ENCODE results near the gene MC3R.
"Not testable (repeated sequence)": the region's sequence is repeated elsewhere in the genome, so short reads cannot be mapped to it uniquely, and the experiment has no call there.

MC3R gene

DNA sequence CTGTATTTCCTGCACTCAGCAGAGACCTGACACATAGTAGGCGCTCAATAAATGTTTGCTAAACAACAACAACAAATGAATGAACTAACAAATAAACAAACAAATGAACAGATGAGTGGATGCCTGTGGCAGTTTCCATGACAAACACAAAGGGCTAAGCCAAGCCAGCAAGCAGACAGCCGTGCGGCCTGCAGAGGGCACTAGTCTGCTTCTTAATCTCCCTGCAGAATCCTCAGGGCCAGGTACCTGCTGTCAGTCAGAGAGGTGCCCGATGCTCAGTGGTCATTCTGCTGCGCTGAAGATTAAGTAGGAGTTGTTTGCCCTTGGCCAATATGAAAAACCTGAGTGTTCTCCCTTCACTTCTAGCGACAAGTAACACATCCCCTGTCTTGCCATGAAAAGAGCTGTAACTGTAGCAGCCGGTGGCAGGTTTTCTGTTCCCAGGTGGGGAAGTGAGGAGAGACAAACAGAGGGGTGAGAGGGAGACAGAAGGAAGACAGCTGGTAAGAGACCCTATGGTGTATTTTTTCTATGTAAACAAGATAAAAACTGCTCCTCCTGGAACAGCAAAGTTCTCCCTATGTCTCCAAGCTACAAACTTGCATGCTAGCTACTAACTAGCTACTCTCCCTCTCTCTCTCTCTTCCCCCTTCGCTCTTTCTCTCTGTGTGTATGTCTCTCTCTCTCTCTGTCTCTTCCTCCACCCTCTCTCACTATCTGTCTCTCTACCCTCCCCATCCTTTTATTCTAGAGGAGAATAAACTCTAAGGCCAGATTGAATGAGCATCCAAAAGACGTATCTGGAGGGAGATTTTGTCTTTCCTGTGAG lies at the start of gene MC3R:
Gene MC3R, plus strand, starts transcription at position 779 of the 829 bp plus-strand sequence. CDS start 112 bp downstream, outside the sequence.
- DNase-seq, result no peak

DNA sequence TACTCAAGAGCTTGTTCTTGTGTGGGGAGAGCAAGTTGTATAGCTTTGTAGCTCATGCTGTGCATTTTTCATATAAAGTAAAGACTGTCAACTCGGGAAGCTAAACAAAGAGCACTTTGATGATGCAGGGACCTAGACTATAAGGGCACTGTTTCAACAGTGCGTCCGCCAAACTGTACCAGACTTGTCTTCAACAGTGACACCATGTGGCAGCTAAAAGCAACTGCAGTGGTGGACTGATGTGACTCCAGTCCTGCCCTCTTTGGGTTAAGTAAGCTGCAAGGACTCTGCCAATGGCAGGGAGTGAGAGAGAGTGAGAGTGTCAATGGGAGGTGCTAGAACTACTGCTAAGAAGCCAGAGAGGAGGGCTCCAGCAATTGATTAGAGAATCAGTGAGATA lies 48.1 kb upstream of the MC3R start:
- DNase-seq, result no peak

DNA sequence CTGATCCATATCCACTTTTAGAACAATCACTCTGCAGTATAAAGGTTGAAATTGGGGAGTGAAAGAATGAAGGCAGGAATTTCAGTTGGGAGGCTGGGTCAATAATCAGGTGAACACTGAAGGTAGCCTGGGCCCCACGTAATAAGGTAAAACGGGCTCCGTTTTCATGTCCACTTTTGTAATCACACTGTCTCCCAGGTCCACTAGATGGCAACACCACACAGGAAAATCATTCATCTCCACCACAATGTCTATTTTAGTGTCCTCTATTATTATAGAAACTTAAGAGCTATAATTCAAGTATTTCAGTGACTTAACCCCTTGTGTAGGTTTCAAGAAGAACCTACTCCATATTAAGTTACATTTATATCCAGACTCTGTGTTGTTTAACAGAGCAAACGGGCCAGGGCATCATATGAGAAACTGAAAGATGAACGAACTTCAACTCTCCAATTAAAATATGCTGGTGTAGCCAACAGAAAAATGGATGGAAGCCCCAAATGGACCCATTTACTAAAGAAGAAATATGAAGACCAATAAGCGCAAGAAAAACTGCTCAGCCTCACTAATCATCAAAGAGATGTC lies 45.9 kb upstream of the MC3R start:
- no peak for DNase-seq

DNA sequence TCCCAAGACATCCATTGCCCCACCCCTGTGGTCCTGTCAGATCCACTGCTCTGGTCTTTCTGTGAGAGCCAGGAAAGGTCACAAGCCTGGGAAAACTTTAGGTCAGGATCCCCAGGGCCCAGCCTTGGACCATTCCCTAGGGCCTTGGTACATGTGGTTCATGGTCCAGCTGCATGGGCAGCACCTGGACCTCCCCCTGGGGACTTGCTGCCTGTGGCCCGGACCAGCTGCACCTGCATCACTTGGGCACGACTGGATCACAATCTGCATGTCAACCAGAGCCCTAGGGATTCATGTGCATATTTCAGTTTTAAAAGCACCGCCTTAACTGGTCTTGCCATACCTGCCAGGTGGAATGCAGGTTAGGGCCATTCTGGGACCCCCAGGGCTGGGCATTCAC lies 44.3 kb upstream of the MC3R start:
- DNase-seq, result no peak

DNA sequence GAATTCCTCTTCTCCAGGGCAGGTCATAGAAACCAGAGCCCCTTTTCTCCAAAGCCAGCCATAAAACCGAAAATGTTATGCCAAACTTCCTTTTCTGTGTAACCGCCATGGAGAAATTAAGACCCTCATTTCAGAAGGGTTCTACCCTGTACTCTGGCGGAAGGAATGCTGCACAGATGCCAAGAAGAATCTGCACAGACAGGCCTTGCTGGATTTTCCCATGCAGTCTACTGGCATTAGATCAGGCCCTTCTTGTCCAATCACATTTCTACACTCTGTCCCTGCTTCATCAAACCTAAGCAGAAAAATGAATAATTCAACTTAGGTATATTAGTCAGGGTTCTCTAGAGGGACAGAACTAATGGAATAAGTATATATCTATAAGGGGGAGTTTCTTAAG lies 43.2 kb upstream of the MC3R start:
- no peak for DNase-seq

DNA sequence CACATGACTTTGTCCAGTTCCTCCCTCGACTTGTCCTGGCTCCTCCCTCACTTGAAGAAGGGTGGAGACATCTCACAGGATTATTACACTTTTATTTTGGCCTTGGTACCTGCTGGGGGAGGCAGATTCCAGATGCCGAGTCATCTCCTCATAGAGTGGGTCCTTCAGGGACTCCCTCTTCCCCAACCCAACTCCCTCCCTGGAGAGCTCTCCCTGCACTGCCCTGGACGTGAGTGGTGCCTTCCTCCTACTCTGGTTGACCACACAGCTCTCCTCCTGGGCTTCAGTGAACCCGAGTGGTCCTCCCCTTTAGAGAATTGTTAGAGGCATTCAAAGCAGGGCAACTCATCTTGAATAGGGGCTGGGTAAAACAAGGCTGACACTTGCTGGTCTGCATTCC lies 40.9 kb upstream of the MC3R start:
- DNase-seq, result no peak

DNA sequence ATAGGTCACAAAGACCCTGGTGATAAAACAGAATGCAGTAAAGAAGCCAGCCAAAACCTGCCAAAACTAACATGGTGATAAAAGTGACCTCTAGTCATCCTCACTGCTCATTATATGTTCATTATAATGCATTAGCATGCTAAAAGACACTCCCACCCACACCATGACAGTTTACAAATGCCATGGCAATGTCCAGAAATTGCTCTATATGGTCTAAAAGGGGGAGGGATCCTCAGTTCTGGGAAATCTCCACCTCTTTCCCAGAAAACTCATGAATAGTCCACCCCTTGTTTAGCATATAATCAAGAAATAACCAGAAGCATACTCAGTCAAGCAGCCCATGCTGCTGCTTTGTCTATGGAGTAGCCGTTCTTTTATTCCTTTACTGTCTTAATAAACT lies 40.4 kb upstream of the MC3R start:
- no peak for DNase-seq

DNA sequence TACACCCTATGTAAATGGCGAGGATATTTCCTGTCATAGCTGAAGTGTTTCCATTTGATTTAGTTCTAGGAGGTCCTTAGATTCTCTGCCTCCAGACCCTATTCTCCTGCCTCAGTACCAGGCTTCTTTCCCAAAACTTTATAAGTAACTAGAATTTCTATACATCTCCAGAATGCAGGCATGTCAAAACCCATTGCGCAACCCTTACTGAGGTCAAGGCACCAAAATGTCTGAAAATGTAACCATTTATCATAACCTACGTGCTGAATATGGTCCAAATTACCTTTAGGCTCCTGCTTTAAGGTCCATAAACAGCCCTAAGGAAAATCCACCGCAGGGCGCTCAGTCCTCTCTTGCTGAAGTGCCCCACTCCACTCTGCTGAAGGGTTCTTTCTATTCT lies 37.5 kb upstream of the MC3R start:
- no peak for DNase-seq

DNA sequence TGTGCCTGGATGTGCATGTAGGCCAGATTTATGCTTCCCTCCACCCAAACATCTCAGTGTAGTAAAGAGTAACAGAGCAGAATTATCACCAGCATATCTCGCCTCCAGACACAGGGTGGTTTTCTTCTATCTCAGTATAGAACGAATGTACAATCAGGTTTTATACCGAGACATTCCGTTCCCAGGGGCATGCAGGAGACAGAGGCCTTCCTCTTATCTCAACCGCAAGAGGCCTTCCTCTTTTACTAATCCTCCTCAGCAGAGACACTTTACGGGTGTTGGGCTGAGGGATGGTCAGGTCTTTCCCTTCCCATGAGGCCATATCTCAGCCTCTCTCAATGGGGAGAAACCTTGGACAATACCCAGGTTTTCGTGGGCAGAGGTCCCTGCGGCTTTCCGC lies 36.4 kb upstream of the MC3R start:
- DNase-seq, result no peak

DNA sequence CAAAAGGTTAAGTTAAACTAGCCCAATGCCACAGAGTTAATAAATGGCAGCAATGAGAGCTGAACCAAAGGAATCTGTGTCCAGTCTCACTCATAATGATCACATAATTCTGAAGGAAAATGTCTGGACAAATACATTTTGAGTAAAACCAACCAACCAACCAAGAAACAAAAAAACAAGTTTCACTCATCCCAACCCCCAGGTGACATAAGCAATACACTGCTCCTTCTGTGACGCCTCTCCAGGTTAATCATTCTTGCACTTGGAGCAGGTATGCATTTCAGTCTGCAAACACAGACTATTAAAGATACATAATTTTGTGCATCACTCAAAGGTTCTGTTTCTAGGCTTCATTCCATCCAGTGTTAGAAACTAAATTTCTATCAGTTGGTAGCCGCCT lies 35.2 kb upstream of the MC3R start:
- DNase-seq, result no peak

DNA sequence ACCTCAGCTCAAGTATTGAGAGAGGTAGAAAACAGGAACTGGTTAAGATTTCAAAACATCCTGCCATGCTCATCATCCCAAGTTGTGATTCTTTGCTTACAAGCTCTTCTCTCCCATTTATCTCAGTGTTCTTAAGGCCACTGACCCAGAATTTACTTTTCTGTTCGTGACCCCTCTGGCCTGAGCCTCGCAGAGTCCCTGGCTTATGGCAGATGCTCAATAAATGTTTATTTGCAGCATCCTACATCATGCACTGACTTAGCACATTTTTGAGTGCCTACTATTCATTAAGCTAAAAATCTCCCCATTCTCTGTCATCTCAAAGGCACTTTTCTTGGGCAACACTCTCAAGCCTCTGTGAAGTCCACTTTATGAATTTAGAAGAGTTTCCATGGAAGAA lies 33.4 kb upstream of the MC3R start:
- no peak for DNase-seq

DNA sequence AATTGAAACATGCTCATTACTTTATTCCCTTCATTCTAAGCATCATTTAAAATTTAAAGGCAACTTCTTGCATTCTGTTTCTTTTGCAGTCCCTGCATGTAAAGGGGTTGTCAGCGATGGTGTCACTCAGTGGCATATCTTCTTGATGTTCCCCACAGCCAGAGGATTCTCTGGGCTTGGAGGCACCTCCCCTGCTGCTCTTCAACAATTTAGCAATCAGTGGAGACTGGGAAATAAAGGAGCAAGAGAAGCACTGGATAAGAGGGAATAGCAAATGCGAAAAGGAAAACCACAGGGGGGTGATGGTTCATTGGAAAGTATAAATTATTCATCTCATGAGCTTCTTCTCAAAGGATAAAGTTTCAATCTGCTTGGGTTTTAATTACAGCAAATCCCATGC lies 30.7 kb upstream of the MC3R start:
- DNase-seq, result no peak

DNA sequence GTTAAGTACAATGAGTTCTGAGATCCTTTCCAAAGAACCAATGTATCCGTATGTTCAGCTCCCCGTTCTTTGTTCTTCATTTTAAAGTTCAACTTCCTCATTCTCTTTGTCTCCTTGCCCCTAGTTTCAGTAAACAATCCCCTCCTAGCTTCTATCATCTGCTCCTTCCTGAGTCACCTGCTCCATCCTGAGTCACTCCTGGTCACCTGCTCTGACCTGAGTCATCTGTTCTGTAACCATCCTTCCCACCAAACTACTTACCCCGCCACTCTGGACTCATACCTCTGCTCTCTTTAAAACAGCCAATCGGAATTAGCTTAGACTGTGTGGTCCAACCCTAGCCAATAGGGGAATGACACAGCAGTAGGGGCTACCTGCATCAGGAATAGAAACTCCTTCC lies 27.3 kb upstream of the MC3R start:
- DNase-seq, result not testable (repeated sequence)

DNA sequence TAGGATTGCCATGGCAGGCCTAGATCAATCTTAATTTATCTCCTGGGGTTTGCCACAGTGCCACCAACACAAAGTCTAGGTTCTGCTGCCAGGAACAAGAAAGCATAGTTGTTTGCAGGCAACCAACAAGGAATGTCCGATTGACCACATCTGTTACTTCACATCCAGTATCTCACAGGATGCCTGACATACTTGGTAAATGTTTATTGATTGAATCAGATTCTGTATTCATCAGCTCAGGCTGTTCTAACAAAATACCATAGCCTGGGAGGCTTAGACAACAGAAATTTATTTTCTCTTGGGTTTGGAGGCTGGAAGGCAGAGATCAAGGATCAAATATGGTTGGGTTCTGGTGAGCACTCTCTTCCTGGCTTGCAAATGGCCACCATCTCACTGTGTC lies 26.3 kb upstream of the MC3R start:
- no peak for DNase-seq

DNA sequence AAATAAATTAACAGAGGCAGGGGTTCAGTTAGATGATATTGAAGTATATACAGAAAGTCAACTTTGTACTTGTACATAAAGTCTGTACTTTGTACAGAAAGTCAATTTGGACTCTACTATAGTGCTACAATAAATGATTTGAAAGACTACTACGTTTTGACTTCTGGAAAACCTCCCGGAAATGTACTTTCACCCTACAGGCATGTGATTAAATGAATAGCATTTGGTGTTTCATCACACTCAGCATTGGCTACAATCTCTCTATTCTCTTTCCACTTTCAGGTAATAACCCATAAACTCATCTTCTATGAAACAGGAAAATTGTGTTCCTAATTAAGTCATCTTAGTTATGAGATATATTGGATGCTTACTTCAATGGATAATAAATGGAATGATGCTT lies 25.6 kb upstream of the MC3R start:
- DNase-seq, result no peak

DNA sequence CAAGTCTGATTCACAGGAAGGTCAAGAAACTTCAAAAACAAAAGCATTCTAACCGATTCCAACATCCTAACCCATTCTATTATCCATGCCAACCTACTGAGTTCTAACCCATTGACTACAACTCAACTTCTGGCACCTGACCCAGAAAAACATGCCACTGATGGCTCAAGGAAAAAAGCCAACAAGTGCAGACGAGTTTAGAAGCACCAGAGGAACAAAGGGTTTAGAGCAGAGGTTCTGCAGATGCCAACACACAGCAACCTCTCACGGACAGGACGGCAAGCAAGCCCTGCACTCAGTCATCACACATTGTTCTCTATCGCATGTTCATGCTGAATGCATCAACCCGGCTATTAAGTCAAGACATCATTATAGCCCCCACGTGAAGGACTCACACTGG lies 25.2 kb upstream of the MC3R start:
- no peak for DNase-seq

DNA sequence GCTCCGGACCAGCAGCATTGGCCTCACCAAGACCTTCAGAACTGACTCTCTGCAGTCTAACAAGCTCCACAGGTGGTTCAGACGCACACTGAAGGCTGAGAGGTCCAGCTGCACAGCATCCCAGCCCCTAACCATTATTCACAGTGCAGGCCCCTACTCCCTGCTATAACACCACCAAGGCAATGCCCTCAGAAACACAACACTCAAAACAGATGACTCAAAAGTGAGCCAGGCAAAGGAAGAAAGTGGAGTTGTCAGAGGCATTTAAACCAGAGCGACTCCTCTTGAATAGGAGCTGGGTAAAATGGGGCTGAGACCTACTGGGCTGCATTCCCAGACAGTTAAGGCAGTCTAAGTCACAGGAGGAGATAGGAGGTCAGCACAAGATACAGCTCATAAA lies 20.5 kb upstream of the MC3R start:
- DNase-seq, result no peak

DNA sequence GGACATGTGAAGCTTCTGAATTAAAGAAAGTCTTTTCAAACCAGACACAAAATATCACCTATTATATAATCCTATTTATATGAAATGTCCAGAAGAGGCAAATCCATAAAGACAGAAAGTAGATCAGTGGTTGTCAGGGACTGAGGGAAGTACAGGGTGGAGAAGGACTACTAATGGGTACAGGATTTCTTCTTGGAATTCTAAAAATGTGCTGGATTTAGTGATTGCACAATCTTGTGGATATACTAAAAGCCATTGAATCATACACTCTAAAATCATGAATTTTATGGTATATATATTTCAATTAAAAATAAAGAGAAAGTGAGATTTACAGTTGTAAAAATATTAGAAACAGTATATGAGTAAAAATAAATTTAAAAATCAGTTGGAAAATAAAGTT lies 18.7 kb upstream of the MC3R start:
- no peak for DNase-seq

DNA sequence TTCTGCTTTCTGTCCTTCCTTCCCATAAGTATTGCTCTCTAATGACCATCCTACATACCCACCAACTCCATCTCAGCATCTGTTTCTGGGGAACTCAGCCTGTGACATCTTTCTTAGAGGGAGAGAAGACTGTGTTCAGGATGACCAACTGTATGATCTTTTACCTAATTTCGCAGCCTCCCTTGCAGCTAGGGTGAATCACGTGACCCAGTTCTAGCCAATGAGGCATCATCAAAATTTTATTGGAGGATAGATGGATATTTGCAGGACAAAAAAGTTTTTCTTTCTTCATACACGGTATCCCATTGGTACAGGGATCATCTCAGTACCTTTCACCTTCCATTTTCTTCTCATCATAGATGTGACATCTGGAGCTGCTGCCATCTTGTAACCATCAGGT lies 14.4 kb upstream of the MC3R start:
- no peak for DNase-seq

DNA sequence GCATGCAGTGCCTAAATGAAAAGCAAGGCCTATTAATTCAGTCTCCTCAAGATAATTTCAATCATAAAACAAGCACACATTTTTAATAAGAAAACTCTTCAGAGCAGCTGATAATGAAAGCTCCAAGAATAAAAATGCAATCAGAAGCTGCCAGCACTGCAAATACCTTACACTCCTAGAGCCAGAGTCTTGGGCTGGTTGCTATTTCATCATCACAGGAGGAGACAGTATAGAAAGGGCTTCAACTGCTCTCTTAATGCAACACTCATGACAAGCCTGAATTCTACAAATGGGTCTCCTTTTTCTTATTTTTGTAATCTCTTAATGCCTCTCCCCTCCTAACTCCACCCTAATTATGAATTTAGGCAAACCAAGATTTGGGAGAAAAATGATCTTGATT lies 11.2 kb upstream of the MC3R start:
- DNase-seq, result no peak

DNA sequence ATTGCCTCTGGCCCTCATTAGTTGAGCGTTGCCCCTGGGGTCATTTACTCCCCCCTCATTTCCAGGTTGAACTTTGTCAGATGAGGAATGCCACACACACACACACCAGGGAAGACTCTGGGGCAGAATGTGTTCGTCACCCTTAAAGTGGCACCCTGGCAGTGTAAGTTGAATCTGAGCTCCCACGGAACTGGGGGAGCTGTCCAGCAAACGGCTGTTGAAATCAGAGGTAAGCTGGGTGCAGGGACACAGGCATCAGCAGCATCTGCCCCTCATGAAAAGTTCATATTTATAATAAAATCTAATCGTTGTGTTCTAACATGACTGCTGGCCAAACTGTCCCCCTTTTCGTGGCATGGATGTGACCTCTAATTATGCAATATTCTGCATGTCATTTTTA lies 4.3 kb upstream of the MC3R start:
- no peak for DNase-seq

DNA sequence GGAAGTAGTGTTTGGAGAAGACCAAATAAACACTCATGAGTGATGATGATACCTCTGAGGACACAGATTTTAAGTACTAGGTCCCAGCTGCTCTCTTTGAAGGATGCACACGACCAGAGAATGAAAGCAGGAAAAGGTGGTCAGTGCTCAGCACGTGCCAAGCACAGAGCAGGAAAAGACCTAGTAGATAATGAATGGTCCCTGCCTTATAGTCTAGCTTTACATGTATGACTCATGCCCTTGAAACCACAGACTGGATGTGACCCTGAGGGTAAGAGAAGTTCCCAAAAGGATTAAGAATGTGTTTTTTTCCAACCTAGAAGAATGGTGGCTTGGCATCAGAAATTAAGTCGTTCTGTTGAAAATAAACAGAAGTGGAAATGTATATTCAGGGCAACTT lies 2.8 kb upstream of the MC3R start:
- no peak for DNase-seq

DNA sequence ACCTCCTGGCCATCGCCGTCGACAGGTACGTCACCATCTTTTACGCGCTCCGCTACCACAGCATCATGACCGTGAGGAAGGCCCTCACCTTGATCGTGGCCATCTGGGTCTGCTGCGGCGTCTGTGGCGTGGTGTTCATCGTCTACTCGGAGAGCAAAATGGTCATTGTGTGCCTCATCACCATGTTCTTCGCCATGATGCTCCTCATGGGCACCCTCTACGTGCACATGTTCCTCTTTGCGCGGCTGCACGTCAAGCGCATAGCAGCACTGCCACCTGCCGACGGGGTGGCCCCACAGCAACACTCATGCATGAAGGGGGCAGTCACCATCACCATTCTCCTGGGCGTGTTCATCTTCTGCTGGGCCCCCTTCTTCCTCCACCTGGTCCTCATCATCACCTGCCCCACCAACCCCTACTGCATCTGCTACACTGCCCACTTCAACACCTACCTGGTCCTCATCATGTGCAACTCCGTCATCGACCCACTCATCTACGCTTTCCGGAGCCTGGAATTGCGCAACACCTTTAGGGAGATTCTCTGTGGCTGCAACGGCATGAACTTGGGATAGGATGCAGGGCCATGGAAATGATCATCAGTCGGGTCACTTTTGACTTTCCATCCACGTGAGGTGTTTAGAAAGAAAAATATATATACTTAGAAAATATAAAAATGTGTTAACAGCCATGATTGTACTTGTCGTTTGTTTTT lies 868 bp downstream of the MC3R start:
- no peak for DNase-seq

DNA sequence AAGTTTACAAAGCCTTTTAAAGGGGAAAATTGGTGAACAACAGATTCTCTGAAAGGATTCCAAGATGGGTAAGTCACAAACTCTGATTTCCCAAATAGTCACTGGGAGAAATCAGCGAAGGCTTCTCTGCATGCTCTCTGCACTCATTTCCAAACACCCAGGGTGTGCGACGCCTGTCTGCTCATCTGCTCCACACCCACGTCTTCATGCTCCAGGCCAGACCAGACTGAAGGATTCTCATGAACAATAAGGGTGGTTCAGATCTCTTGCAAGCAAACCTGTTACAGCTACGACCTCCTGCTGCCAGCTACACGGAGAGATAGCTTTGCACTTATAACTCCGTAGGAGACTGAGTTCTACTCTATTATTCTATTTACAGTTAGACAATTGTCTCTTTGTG lies 1.4 kb downstream of the MC3R start:
- DNase-seq, result no peak
